SK-N-SH treated with all-trans-retinoic acid at 6 μM for 48 hours (cell line): ENCODE results near the gene ZNF420.

Experiments used
- ATAC-seq: fragments of 200-7000 bp; cut with Tn5 transposase; 3 replicates; pipeline ENCODE4 v1.9.1; 2020; ENCODE audit warnings: mild to moderate bottlenecking, moderate library complexity
- ARNTL ChIP-seq: fragments of 450-650 bp; formaldehyde crosslinking; IDR thresholded peaks from 2 replicates; pipeline ENCODE4 v1.5.0; 2020; ENCODE audit warnings: low read depth, mild to moderate bottlenecking, moderate library complexity, borderline replicate concordance
- BACH2 ChIP-seq: fragments of 250-450 bp; sonication (Bioruptor Pico); IDR thresholded peaks from 2 replicates; pipeline ENCODE4 v1.9.0; 2021; ENCODE audit warnings: mild to moderate bottlenecking, borderline replicate concordance
- CSDC2 ChIP-seq: fragments of 250-450 bp; sonication (Bioruptor Pico); IDR thresholded peaks from 2 replicates; pipeline ENCODE4 v1.5.0; 2020; ENCODE audit warnings: mild to moderate bottlenecking, moderate library complexity
- ESRRG ChIP-seq: fragments of 250-450 bp; sonication (Bioruptor Pico); IDR thresholded peaks from 2 replicates; pipeline ENCODE4 v1.6.1; 2021; ENCODE audit warnings: mild to moderate bottlenecking
- GLIS3 ChIP-seq: fragments of 250-450 bp; sonication (Bioruptor Pico); IDR thresholded peaks from 2 replicates; pipeline ENCODE4 v1.5.0; 2020; ENCODE audit warnings: mild to moderate bottlenecking, moderate library complexity
- OSR1 ChIP-seq: fragments of 250-450 bp; sonication (Bioruptor Pico); IDR thresholded peaks from 2 replicates; pipeline ENCODE4 v1.8.0; 2022; ENCODE audit warnings: moderate library complexity, mild to moderate bottlenecking, inconsistent platforms
- PPARA ChIP-seq: fragments of 250-450 bp; sonication (Bioruptor Pico); IDR thresholded peaks from 2 replicates; pipeline ENCODE4 v1.5.0; 2020; ENCODE audit warnings: mild to moderate bottlenecking, borderline replicate concordance
- RARB ChIP-seq: fragments of 250-450 bp; sonication (Bioruptor Pico); IDR thresholded peaks from 2 replicates; pipeline ENCODE4 v1.8.0; 2021; ENCODE audit warnings: mild to moderate bottlenecking, moderate library complexity
- SNAI2 ChIP-seq: fragments of 250-450 bp; sonication (Bioruptor Pico); IDR thresholded peaks from 2 replicates; pipeline ENCODE4 v1.5.0; 2020; ENCODE audit warnings: mild to moderate bottlenecking, moderate library complexity
- TCF4 ChIP-seq: fragments of 250-450 bp; sonication (Bioruptor Pico); IDR thresholded peaks from 2 replicates; pipeline ENCODE4 v1.8.0; 2021; ENCODE audit warnings: mild to moderate bottlenecking, moderate library complexity, borderline replicate concordance
- TOX ChIP-seq: fragments of 250-450 bp; sonication (Bioruptor Pico); IDR thresholded peaks from 2 replicates; pipeline ENCODE4 v1.8.0; 2021; ENCODE audit warnings: mild to moderate bottlenecking, moderate library complexity, borderline replicate concordance
- ZFP3 ChIP-seq: fragments of 250-450 bp; sonication (Bioruptor Pico); IDR thresholded peaks from 2 replicates; pipeline ENCODE4 v1.5.0; 2020; ENCODE audit warnings: mild to moderate bottlenecking, moderate library complexity
- ZFP30 ChIP-seq: fragments of 450-650 bp; formaldehyde crosslinking; IDR thresholded peaks from 2 replicates; pipeline ENCODE4 v1.5.0; 2022; ENCODE audit warnings: mild to moderate bottlenecking, moderate library complexity
- ZNF8 ChIP-seq: fragments of 450-650 bp; formaldehyde crosslinking; IDR thresholded peaks from 2 replicates; pipeline ENCODE4 v1.5.0; 2020; ENCODE audit warnings: mild to moderate bottlenecking, moderate library complexity
- TF ChIP-seq, protein P1 (sequence below): fragments of 250-450 bp; sonication (Bioruptor Pico); IDR thresholded peaks from 2 replicates; pipeline ENCODE4 v1.8.0; 2020; ENCODE audit warnings: mild to moderate bottlenecking, moderate library complexity, borderline replicate concordance
- TF ChIP-seq, protein P2 (sequence below): fragments of 250-450 bp; sonication (Bioruptor Pico); IDR thresholded peaks from 2 replicates; pipeline ENCODE4 v1.5.1; 2021; ENCODE audit warnings: mild to moderate bottlenecking, moderate library complexity
- TF ChIP-seq, protein P3 (sequence below): fragments of 250-450 bp; sonication (Bioruptor Pico); IDR thresholded peaks from 2 replicates; pipeline ENCODE4 v1.8.0; 2021; ENCODE audit warnings: low read depth, mild to moderate bottlenecking, moderate library complexity, borderline replicate concordance
- TF ChIP-seq, protein P4 (sequence below): fragments of 250-450 bp; sonication (Bioruptor Pico); IDR thresholded peaks from 2 replicates; pipeline ENCODE4 v1.5.0; 2020; ENCODE audit warnings: mild to moderate bottlenecking, moderate library complexity

Gene ZNF420

DNA sequence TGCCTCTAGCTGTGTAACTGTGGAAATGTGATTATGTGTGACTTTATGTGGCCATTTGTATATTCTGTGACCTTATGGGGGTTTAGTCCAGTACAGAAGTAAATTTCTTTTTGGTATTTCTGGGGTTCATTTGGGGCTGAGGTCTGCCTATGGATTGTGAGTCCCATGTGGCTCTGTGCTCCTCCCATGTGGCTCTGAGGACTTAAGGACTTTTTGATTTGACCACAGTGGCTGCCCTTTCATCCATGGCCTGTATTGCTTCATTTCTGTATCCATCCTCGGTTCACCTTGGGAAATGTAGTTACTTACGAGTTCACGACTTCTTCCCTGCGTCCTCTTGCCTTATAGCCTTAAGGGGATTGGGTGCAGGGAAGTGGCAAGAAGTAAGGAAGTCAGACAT, 1.0 kb downstream of the ZNF420 start (continued):
- TF ChIP-seq, protein P1, sequence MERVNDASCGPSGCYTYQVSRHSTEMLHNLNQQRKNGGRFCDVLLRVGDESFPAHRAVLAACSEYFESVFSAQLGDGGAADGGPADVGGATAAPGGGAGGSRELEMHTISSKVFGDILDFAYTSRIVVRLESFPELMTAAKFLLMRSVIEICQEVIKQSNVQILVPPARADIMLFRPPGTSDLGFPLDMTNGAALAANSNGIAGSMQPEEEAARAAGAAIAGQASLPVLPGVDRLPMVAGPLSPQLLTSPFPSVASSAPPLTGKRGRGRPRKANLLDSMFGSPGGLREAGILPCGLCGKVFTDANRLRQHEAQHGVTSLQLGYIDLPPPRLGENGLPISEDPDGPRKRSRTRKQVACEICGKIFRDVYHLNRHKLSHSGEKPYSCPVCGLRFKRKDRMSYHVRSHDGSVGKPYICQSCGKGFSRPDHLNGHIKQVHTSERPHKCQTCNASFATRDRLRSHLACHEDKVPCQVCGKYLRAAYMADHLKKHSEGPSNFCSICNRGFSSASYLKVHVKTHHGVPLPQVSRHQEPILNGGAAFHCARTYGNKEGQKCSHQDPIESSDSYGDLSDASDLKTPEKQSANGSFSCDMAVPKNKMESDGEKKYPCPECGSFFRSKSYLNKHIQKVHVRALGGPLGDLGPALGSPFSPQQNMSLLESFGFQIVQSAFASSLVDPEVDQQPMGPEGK (CRISPR knock-in tag), result no peak

GRCh38 chr19:37082307-37082706, 4.1 kb downstream of the ZNF420 start:
- no peak for ATAC-seq
- TF ChIP-seq CSDC2, result no peak
- TF ChIP-seq ZNF8 (CRISPR knock-in tag), result no peak
- TF ChIP-seq ESRRG, result no peak

DNA sequence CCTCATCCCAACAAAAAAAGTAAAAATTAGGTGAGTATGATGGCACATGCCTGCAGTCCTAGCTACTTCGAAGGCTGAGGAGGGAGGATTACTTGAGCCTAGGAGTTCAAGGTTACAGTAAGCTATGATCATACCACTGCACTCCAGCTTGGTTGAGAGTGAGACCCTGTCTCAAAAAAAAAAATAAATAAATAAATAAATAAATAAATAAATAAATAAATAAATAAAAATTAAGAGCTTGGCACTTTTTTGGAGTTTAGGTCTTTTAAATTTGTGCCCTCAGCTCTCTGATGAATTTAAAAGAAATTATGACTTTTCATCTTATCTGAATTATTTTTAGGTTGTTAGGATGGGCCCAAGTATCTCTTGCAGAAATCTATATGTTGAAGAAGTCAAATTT, 8.9 kb downstream of the ZNF420 start:
- no peak for ATAC-seq
- TF ChIP-seq BACH2 (no peak), ZNF8 (CRISPR knock-in tag) (no peak), TCF4 (no peak), ZFP30 (CRISPR knock-in tag) (no peak), PPARA (CRISPR knock-in tag) (no peak), OSR1 (CRISPR knock-in tag) (no peak), TOX (CRISPR knock-in tag) (no peak), RARB (CRISPR knock-in tag) (no peak), ARNTL (CRISPR knock-in tag) (no peak), GLIS3 (no peak), SNAI2 (no peak), ZFP3 (no peak)
- TF ChIP-seq, protein P2, sequence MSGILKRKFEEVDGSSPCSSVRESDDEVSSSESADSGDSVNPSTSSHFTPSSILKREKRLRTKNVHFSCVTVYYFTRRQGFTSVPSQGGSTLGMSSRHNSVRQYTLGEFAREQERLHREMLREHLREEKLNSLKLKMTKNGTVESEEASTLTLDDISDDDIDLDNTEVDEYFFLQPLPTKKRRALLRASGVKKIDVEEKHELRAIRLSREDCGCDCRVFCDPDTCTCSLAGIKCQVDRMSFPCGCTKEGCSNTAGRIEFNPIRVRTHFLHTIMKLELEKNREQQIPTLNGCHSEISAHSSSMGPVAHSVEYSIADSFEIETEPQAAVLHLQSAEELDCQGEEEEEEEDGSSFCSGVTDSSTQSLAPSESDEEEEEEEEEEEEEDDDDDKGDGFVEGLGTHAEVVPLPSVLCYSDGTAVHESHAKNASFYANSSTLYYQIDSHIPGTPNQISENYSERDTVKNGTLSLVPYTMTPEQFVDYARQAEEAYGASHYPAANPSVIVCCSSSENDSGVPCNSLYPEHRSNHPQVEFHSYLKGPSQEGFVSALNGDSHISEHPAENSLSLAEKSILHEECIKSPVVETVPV, result no peak
- TF ChIP-seq, protein P3, sequence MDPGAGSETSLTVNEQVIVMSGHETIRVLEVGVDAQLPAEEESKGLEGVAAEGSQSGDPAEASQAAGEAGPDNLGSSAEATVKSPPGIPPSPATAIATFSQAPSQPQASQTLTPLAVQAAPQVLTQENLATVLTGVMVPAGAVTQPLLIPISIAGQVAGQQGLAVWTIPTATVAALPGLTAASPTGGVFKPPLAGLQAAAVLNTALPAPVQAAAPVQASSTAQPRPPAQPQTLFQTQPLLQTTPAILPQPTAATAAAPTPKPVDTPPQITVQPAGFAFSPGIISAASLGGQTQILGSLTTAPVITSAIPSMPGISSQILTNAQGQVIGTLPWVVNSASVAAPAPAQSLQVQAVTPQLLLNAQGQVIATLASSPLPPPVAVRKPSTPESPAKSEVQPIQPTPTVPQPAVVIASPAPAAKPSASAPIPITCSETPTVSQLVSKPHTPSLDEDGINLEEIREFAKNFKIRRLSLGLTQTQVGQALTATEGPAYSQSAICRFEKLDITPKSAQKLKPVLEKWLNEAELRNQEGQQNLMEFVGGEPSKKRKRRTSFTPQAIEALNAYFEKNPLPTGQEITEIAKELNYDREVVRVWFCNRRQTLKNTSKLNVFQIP (CRISPR knock-in tag), result no peak
- TF ChIP-seq, protein P4, sequence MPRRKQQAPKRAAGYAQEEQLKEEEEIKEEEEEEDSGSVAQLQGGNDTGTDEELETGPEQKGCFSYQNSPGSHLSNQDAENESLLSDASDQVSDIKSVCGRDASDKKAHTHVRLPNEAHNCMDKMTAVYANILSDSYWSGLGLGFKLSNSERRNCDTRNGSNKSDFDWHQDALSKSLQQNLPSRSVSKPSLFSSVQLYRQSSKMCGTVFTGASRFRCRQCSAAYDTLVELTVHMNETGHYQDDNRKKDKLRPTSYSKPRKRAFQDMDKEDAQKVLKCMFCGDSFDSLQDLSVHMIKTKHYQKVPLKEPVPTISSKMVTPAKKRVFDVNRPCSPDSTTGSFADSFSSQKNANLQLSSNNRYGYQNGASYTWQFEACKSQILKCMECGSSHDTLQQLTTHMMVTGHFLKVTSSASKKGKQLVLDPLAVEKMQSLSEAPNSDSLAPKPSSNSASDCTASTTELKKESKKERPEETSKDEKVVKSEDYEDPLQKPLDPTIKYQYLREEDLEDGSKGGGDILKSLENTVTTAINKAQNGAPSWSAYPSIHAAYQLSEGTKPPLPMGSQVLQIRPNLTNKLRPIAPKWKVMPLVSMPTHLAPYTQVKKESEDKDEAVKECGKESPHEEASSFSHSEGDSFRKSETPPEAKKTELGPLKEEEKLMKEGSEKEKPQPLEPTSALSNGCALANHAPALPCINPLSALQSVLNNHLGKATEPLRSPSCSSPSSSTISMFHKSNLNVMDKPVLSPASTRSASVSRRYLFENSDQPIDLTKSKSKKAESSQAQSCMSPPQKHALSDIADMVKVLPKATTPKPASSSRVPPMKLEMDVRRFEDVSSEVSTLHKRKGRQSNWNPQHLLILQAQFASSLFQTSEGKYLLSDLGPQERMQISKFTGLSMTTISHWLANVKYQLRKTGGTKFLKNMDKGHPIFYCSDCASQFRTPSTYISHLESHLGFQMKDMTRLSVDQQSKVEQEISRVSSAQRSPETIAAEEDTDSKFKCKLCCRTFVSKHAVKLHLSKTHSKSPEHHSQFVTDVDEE (CRISPR knock-in tag), result no peak
- TF ChIP-seq, protein P1 (CRISPR knock-in tag), result no peak

- TF ChIP-seq ZFP30 (CRISPR knock-in tag) (no peak), ARNTL (CRISPR knock-in tag) (no peak), ZFP3 (no peak), RARB (CRISPR knock-in tag) (no peak)
- TF ChIP-seq, protein P2, result no peak
- no peak for ATAC-seq
Observed at GRCh38 chr19:37095859-37096258, 17.6 kb downstream of the ZNF420 start.
